Testis (tissue), 3 donors: Measurements from ENCODE around the gene HSD17B10. TPM values are rescaled to one million over a fixed set of nuclear protein-coding genes. Genes with fewer than 3 reads are reported as not detected.

ENCODE experiments used
- DNase-seq: peaks from one replicate; pipeline ENCODE4 v3.0.0-alpha.2; 2019
- H3K27ac ChIP-seq, 2 donors: fragments of 200-600 bp; sonication (generic); one replicate each; pipeline ENCODE4 v1.5.1; 2019
- H3K27me3 ChIP-seq: fragments of 200-600 bp; sonication (generic); one replicate; pipeline ENCODE4 v1.5.1; 2019
- H3K36me3 ChIP-seq: fragments of 200-600 bp; sonication (generic); one replicate; pipeline ENCODE4 v1.5.1; 2017; ENCODE audit warnings: low read depth; ENCODE audit errors: missing control alignments
- H3K4me1 ChIP-seq: fragments of 200-600 bp; sonication (generic); one replicate; pipeline ENCODE4 v1.5.1; 2019
- H3K4me3 ChIP-seq, 2 donors: fragments of 200-600 bp; sonication (generic); one replicate each; pipeline ENCODE4 v1.5.1; 2017 to 2019
- H3K9me3 ChIP-seq: fragments of 200-600 bp; sonication (generic); one replicate; pipeline ENCODE4 v1.5.1; 2017
- CTCF ChIP-seq, 3 experiments: fragments of 450-650 bp in 2 of 3; fragments of 200-600 bp in 1 of 3; sonication (generic) in 1 of 3; IDR thresholded peaks; one replicate each; pipeline ENCODE4 v1.5.1; 2016 to 2019; ENCODE audit warnings: antibody characterized with exemption in 3 of 3, mild to moderate bottlenecking in 2 of 3, moderate library complexity in 1 of 3
- POLR2A ChIP-seq: fragments of 450-650 bp; IDR thresholded peaks from one replicate; pipeline ENCODE4 v1.6.1; 2017; ENCODE audit warnings: antibody characterized with exemption, mild to moderate bottlenecking, moderate library complexity
- WGBS, 2 donors: methylation state at CpG; one replicate each; pipeline ENCODE4 v1.1.5; 2018; 5-methylcytosine and 5-hydroxymethylcytosine counted together
- intact Hi-C: fragments of 100-400 bp; cut with DNase I; formaldehyde crosslinking; loops from one replicate; pipeline ENCODE4 v1.15.1; 2023; ENCODE audit warnings: low total_unique reads
- polyA plus RNA-seq: library from polyadenylated mRNA; stranded (reverse); fragments of 350-450 nt; fragmentation: Illumina TruSeq; extraction: RNeasy Lipid Tissue Mini Kit (QIAGEN cat#74804); gene quantifications from one replicate; pipeline ENCODE4 v1.2.3, GENCODE V29; 2014; ENCODE audit warnings: low read depth, low replicate concordance; ENCODE audit not compliant: insufficient read depth
- total RNA-seq, 2 donors: library from RNA; depleted of rRNA; stranded (reverse); fragments of >200 nt; gene quantifications; one replicate each; pipeline ENCODE4 v1.2.3, GENCODE V29; 2016

HSD17B10 gene
- total and polyA plus RNA-seq, 3 donors from 2014 or later, result 38.4 to 54.8 (median 44.8) TPM

GRCh38 chrX:53445977-53446376 lies 11.8 kb upstream of the HSD17B10 start:
- Histone ChIP-seq H3K4me3 (no peak overlapping the region), H3K27ac (no peak overlapping the region), H3K27me3 (no peaks in the 10 kb centered on the region), H3K4me1 (peaks cover 3% of the 10 kb centered on the region), H3K9me3 (no peaks in the 10 kb centered on the region), H3K36me3 (no peaks in the 10 kb centered on the region)
- intact Hi-C loops, result no loop called here
- DNase-seq, result peak; percentile 37
- WGBS, 2 donors, result 41 to 48% methylated on average over 3 to 6 of the region's 6 CpGs
- no peak for TF ChIP-seq POLR2A
- TF ChIP-seq CTCF (IDR thresholded peaks at IDR 0.05), result peak in 1 of 3 experiments; percentile 28

- Histone ChIP-seq H3K4me3 (no peak overlapping the region), H3K9me3 (no peaks in the 10 kb centered on the region), H3K27ac (no peak overlapping the region), H3K27me3 (no peaks in the 10 kb centered on the region), H3K36me3 (no peaks in the 10 kb centered on the region), H3K4me1 (peaks cover 6% of the 10 kb centered on the region)
- 71% methylated on average over 1 of the region's 1 CpG; no CpG with 5 or more reads in 1 of the 2 donors for WGBS, 2 donors
- no peak for TF ChIP-seq POLR2A
- intact Hi-C loops, result no loop called here
- no peak for DNase-seq
Measured at GRCh38 chrX:53442322-53442631, 8.1 kb upstream of the HSD17B10 start.

- Histone ChIP-seq H3K4me1 (peaks cover 6% of the 10 kb centered on the region), H3K27me3 (no peaks in the 10 kb centered on the region), H3K36me3 (no peaks in the 10 kb centered on the region), H3K4me3 (peak overlapping the region in 1 of 2 donors; percentile 39), H3K9me3 (no peaks in the 10 kb centered on the region), H3K27ac (no peak overlapping the region)
- intact Hi-C loops, result no loop called here
- 6% methylated on average over 12 to 38 of the region's 44 CpGs for WGBS, 2 donors
- DNase-seq, result peak; percentile 75
- TF ChIP-seq POLR2A (no peak), CTCF (IDR thresholded peaks at IDR 0.05) (no peak)
Measured at GRCh38 chrX:53441531-53442321, 7.6 kb upstream of the HSD17B10 start.

GRCh38 chrX:53440621-53441517 lies 6.7 kb upstream of the HSD17B10 start:
- no peak overlapping the region for H3K27ac ChIP-seq
- intact Hi-C loops, result no loop called here
- no peaks in the 10 kb centered on the region for H3K27me3 ChIP-seq
- H3K9me3 ChIP-seq, result no peaks in the 10 kb centered on the region
- TF ChIP-seq POLR2A (no peak), CTCF (IDR thresholded peaks at IDR 0.05) (no peak)
- H3K4me1 ChIP-seq, result peaks cover 6% of the 10 kb centered on the region
- WGBS, 2 donors, result 6 to 13% methylated on average over 18 to 39 of the region's 39 CpGs
- peak; percentile 21 for DNase-seq
- H3K36me3 ChIP-seq, result no peaks in the 10 kb centered on the region
- H3K4me3 ChIP-seq, result peak overlapping the region in 1 of 2 donors; percentile 39

GRCh38 chrX:53440101-53440500 lies 5.9 kb upstream of the HSD17B10 start:
- WGBS, 2 donors, result 71 to 73% methylated on average over 5 of the region's 5 CpGs
- TF ChIP-seq POLR2A, result no peak
- TF ChIP-seq CTCF (IDR thresholded peaks at IDR 0.05), result no peak
- no peaks in the 10 kb centered on the region for H3K27me3 ChIP-seq
- no peak overlapping the region for H3K27ac ChIP-seq
- no peaks in the 10 kb centered on the region for H3K9me3 ChIP-seq
- DNase-seq, result no peak
- peaks cover 6% of the 10 kb centered on the region for H3K4me1 ChIP-seq
- intact Hi-C loops, result no loop called here
- no peak overlapping the region for H3K4me3 ChIP-seq
- H3K36me3 ChIP-seq, result no peaks in the 10 kb centered on the region
